NCI-H2029 treated with DMSO at 0.1 percent for 48 hours (cell line): Measurements from ENCODE around the gene GULP1.

Experiments used
- DNase-seq: peaks from one replicate; lab custom pipeline; 2025; lab: John Stamatoyannopoulos, UW

The GULP1 gene

GRCh38 chr2:188367164-188367563 is 75.5 kb downstream of the GULP1 start:
- no peak for DNase-seq

GRCh38 chr2:188369365-188369764 is 77.7 kb downstream of the GULP1 start:
- DNase-seq: peak; percentile 50

GRCh38 chr2:188378371-188378950 is 86.8 kb downstream of the GULP1 start:
- peak; percentile 51 for DNase-seq

GRCh38 chr2:188379748-188380147 is 88.1 kb downstream of the GULP1 start:
- no peak for DNase-seq

GRCh38 chr2:188380280-188380679 is 88.6 kb downstream of the GULP1 start:
- peak; percentile 49 for DNase-seq

GRCh38 chr2:188381614-188382013 is 89.9 kb downstream of the GULP1 start:
- DNase-seq: no peak

GRCh38 chr2:188382107-188382506 is 90.4 kb downstream of the GULP1 start:
- no peak for DNase-seq

GRCh38 chr2:188383158-188383557 is 91.5 kb downstream of the GULP1 start:
- DNase-seq: peak; percentile 38

- no peak for DNase-seq
Measured at GRCh38 chr2:188385857-188386256, 94.2 kb downstream of the GULP1 start.

- DNase-seq: no peak
Measured at GRCh38 chr2:188388831-188389230, 97.2 kb downstream of the GULP1 start.

GRCh38 chr2:188391354-188391753 is 99.7 kb downstream of the GULP1 start:
- no peak for DNase-seq

- DNase-seq: no peak
Measured at GRCh38 chr2:188394931-188395472, 103.3 kb downstream of the GULP1 start.

GRCh38 chr2:188395903-188396689 is 104.4 kb downstream of the GULP1 start:
- DNase-seq: no peak

GRCh38 chr2:188399159-188399558 is 107.5 kb downstream of the GULP1 start:
- no peak for DNase-seq

GRCh38 chr2:188403676-188404075 is 112.0 kb downstream of the GULP1 start:
- DNase-seq: no peak

- DNase-seq: no peak
Measured at GRCh38 chr2:188404341-188405004, 112.8 kb downstream of the GULP1 start.

GRCh38 chr2:188406414-188406813 is 114.7 kb downstream of the GULP1 start:
- DNase-seq: no peak

GRCh38 chr2:188410504-188411235 is 119.0 kb downstream of the GULP1 start:
- no peak for DNase-seq

GRCh38 chr2:188412190-188412589 is 120.5 kb downstream of the GULP1 start:
- DNase-seq: no peak

- no peak for DNase-seq
Measured at GRCh38 chr2:188414411-188414810, 122.7 kb downstream of the GULP1 start.

- no peak for DNase-seq
Measured at GRCh38 chr2:188414869-188415753, 123.4 kb downstream of the GULP1 start.
